ENCODE results near the gene CTSZ.

DNA sequence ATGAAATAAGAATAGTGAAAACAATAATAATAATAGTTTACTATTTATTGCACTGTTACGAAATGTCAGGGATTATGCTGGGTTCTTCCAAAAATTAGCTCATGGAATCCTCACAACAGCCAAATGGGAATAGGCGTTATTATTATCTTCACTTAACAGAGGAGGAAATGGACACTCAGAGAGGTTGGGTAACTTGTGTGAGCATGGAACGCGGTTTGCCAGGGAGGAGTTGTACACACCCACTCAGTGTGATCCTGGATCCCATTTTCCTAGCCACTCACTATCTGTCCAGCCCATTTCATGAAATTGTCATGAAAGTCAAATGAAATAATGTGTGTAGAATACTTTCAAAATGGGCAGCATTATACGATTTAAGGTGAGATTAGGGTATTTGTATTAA is 21.4 kb downstream of the CTSZ start:
- TF ChIP-seq, protein P1, sequence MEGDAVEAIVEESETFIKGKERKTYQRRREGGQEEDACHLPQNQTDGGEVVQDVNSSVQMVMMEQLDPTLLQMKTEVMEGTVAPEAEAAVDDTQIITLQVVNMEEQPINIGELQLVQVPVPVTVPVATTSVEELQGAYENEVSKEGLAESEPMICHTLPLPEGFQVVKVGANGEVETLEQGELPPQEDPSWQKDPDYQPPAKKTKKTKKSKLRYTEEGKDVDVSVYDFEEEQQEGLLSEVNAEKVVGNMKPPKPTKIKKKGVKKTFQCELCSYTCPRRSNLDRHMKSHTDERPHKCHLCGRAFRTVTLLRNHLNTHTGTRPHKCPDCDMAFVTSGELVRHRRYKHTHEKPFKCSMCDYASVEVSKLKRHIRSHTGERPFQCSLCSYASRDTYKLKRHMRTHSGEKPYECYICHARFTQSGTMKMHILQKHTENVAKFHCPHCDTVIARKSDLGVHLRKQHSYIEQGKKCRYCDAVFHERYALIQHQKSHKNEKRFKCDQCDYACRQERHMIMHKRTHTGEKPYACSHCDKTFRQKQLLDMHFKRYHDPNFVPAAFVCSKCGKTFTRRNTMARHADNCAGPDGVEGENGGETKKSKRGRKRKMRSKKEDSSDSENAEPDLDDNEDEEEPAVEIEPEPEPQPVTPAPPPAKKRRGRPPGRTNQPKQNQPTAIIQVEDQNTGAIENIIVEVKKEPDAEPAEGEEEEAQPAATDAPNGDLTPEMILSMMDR (IDR thresholded peaks at IDR 0.05; ENCODE audit: low read length): no peak
- TF ChIP-seq EZH2 (IDR thresholded peaks at IDR 0.05; ENCODE audit: borderline replicate concordance, low read length): no peak
